Muscle of arm (tissue), 12 donors: ENCODE data around the gene RBFOX1. TPM values are rescaled to one million over a fixed set of nuclear protein-coding genes. Genes with fewer than 3 reads are reported as not detected.
A peak's percentile ranks its signal among the peaks of the same experiment; 100 is the strongest.

ENCODE experiments used
- DNase-seq: peaks from one replicate; pipeline ENCODE4 v3.0.0-alpha.2; 2013
- polyA plus RNA-seq, 12 donors: library from polyadenylated mRNA; unstranded; fragments of 120-200 nt; gene quantifications; one replicate each; pipeline ENCODE4 v1.2.1, GENCODE V29; 2013; ENCODE audit not compliant: insufficient read length in 12 of 12

Gene RBFOX1
- polyA plus RNA-seq, 12 donors, result 30.4 to 81.1 (median 58.0) TPM; not detected in 1

GRCh38 chr16:7675628-7676027 is 343.0 kb downstream of the RBFOX1 start:
- no peak for DNase-seq

GRCh38 chr16:7680296-7680695 is 347.7 kb downstream of the RBFOX1 start:
- DNase-seq, result no peak

- no peak for DNase-seq
These were observed 356.2 kb downstream of the RBFOX1 start for GRCh38 chr16:7688811-7689210.

- DNase-seq, result no peak
These were observed 356.6 kb downstream of the RBFOX1 start for GRCh38 chr16:7689234-7689633.

- no peak for DNase-seq
These were observed 358.9 kb downstream of the RBFOX1 start for GRCh38 chr16:7691533-7691932.

- no peak for DNase-seq
These were observed 371.0 kb downstream of the RBFOX1 start for GRCh38 chr16:7703672-7704071.

GRCh38 chr16:7705885-7706284 is 373.2 kb downstream of the RBFOX1 start:
- DNase-seq, result no peak

GRCh38 chr16:7709186-7709585 is 376.5 kb downstream of the RBFOX1 start:
- no peak for DNase-seq

- no peak for DNase-seq
These were observed 380.6 kb downstream of the RBFOX1 start for GRCh38 chr16:7713244-7713643.

- no peak for DNase-seq
These were observed 382.1 kb downstream of the RBFOX1 start for GRCh38 chr16:7714775-7715174.

GRCh38 chr16:7716660-7717550 is 384.3 kb downstream of the RBFOX1 start:
- no peak for DNase-seq

GRCh38 chr16:7722761-7723160 is 390.1 kb downstream of the RBFOX1 start:
- DNase-seq, result no peak

GRCh38 chr16:7731141-7731540 is 398.5 kb downstream of the RBFOX1 start:
- peak; percentile 84 for DNase-seq

- DNase-seq, result no peak
These were observed 403.6 kb downstream of the RBFOX1 start for GRCh38 chr16:7736138-7736665.

GRCh38 chr16:7742626-7743025 is 410.0 kb downstream of the RBFOX1 start:
- DNase-seq, result no peak

GRCh38 chr16:7744546-7745264 is 412.1 kb downstream of the RBFOX1 start:
- no peak for DNase-seq

GRCh38 chr16:7745276-7745675 is 412.6 kb downstream of the RBFOX1 start:
- DNase-seq, result no peak

GRCh38 chr16:7746941-7747340 is 414.3 kb downstream of the RBFOX1 start:
- peak; percentile 56 for DNase-seq

GRCh38 chr16:7748522-7748921 is 415.9 kb downstream of the RBFOX1 start:
- DNase-seq, result no peak

GRCh38 chr16:7755347-7755882 is 422.8 kb downstream of the RBFOX1 start:
- no peak for DNase-seq
